BJ (cell line): Measurements from ENCODE around the gene MYO18A. TPM values are rescaled to one million over a fixed set of nuclear protein-coding genes. Genes with fewer than 3 reads are reported as not detected.
A peak's percentile ranks its signal among the peaks of the same experiment; 100 is the strongest.

Source experiments
- CTCF ChIA-PET: fragments of 350-600 bp; formaldehyde crosslinking; extraction: SDS; loops from one replicate; lab custom pipeline; 2021; ENCODE audit warnings: antibody characterized with exemption, inconsistent platforms; lab: Yijun Ruan, JAX
- POLR2A ChIA-PET: fragments of 300-600 bp; sonication (Branson Sonifier 250); formaldehyde crosslinking; extraction: SDS; loops from one replicate; lab custom pipeline; 2021; ENCODE audit warnings: antibody characterized with exemption; lab: Charles Lee
- DNase-seq: peaks from one replicate; pipeline ENCODE4 v3.0.0-alpha.2; 2011; ENCODE audit warnings: low read depth
- H3K27me3 ChIP-seq: 2 replicates; pipeline ENCODE4 v1.6.0; 2011; ENCODE audit warnings: low read length; ENCODE audit not compliant: control insufficient read depth, insufficient read depth
- H3K36me3 ChIP-seq: 2 replicates; pipeline ENCODE4 v1.5.1; 2011; ENCODE audit warnings: low read length; ENCODE audit not compliant: control insufficient read depth, insufficient read depth
- H3K4me3 ChIP-seq: 2 replicates; pipeline ENCODE4 v1.5.1; 2011; ENCODE audit warnings: low read depth, mild to moderate bottlenecking, control low read depth, low read length
- polyA plus RNA-seq: library from polyadenylated mRNA; depleted of rRNA; stranded (reverse); fragments of >200 nt; gene quantifications from 2 replicates; pipeline ENCODE4 v1.2.3, GENCODE V29; 2011
- TF ChIP-seq, protein P1 (sequence below): IDR thresholded peaks from 2 replicates; pipeline ENCODE4 v1.5.1; 2011; ENCODE audit warnings: low read depth, mild to moderate bottlenecking, control low read depth, inconsistent platforms, low read length, moderate library complexity; ENCODE audit not compliant: insufficient read depth

Gene MYO18A
- polyA plus RNA-seq, 1 experiment, result 12.0 TPM

DNA sequence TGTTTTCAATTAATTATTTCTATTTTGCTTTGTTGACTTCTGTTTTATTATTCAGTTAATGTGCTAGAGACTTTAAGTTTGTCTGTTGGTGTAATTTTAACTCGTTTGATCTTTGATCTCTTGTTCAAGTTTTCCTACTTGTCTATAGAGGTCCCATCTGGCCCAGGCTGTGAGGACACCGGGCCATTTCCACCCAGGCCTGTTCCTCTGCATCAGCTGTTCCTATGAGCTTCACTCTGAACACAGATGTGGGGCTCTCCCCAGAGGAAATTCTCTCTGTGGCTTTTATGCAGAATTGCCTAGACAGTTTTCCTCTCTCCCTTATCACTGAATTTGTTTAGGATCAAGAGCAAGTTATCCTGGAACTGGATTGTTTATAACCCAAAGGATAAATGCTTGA, 44.7 kb downstream of the MYO18A start:
- TF ChIP-seq, protein P1, sequence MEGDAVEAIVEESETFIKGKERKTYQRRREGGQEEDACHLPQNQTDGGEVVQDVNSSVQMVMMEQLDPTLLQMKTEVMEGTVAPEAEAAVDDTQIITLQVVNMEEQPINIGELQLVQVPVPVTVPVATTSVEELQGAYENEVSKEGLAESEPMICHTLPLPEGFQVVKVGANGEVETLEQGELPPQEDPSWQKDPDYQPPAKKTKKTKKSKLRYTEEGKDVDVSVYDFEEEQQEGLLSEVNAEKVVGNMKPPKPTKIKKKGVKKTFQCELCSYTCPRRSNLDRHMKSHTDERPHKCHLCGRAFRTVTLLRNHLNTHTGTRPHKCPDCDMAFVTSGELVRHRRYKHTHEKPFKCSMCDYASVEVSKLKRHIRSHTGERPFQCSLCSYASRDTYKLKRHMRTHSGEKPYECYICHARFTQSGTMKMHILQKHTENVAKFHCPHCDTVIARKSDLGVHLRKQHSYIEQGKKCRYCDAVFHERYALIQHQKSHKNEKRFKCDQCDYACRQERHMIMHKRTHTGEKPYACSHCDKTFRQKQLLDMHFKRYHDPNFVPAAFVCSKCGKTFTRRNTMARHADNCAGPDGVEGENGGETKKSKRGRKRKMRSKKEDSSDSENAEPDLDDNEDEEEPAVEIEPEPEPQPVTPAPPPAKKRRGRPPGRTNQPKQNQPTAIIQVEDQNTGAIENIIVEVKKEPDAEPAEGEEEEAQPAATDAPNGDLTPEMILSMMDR, result no peak
- no peak overlapping the region for H3K4me3 ChIP-seq
- no peak for DNase-seq
- ChIA-PET POLR2A (no interaction called here), CTCF (interaction anchor here (1.0 to 8.5 kb wide), 2 partner anchors 13 to 15 kb away, joined by 3 to 130 read pairs; no protein-coding TSS in a partner anchor)
- H3K27me3 ChIP-seq, result no peaks in the 10 kb centered on the region
- no peaks in the 10 kb centered on the region for H3K36me3 ChIP-seq

DNA sequence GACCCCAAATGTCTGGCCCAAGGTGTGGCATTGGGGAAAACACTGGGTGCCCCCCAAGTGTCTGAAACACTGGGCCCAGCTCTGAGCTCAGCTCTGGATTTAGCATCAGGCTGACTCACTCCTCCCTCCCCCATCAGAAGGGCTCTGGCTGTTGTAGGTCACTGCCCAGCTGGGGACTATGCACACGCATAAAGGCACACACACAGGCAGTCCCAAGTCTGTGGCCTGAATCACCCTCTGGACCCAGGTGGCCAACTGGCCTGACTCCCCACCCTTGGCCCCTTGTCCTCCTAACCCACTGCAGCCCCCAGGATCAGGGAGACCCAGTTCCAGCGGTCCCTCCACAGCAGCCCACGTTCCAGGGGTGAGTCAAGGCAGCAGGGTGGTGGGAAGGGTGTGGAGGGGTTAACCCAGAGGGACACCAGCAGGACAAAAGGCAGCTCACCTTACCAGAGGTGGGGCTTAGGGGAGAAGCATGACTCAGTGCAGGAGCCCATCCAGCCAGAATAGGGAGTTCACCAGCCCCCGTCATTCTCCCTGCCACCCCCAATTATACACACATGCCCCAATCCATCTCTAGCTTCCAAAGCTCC, 47.0 kb downstream of the MYO18A start:
- no peak for DNase-seq
- Histone ChIP-seq H3K27me3 (no peaks in the 10 kb centered on the region), H3K4me3 (no peak overlapping the region), H3K36me3 (peaks cover 2% of the 10 kb centered on the region; the same call in 1 of the 2 replicates)
- ChIA-PET POLR2A (no interaction called here), CTCF (interaction anchor here (0.8 to 8.5 kb wide), 6 partner anchors 12 to 167 kb away, joined by 3 to 130 read pairs (median 5); no protein-coding TSS in a partner anchor)
- TF ChIP-seq, protein P1, result no peak

DNA sequence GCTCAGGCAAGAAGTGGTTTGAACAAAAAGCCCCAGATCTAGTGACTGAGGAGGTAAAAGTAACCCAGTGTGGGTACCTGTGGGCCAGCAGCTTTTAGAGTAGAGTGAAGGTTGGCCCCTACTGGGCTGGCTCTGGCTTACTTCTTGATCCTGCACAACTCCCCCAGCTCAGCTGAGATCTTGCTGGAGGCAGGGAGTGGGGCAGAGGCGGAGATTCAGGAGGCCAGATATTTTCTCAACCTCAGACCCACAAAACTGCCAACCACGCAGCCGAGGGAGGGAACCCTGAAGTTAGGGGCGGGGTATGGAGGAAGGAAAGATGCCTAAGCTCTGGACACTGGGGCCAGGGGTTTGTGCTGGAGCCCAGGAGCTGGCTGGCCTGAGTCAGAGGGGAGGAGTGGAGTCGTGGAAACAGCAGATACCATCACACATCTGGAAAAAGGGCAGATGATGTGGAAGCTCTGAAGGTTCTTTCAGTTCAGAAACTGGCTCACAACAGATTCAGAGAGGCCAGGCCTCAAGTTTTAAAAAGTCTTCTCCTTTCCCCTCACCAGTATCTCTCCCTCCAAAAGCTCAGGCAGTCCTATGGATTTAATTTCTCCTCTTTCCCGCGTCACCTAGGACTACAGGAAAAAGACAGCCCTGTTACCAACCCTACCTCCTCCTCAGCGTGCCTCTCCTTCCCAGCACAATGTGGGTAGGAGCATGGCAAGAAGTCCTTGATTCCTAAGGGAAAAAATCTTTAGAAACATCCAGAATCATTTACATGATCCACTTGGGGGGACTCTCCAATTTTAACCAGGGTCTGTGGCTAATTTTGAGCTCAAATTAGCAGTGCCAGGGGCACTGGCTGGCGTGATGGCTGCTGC, 48.1 kb downstream of the MYO18A start:
- Histone ChIP-seq H3K4me3 (no peak overlapping the region), H3K27me3 (no peaks in the 10 kb centered on the region), H3K36me3 (peaks cover 6% of the 10 kb centered on the region)
- ChIA-PET CTCF (interaction anchor here (0.9 to 8.5 kb wide), 13 partner anchors 12 to 179 kb away, joined by 3 to 130 read pairs (median 4); no protein-coding TSS in a partner anchor), POLR2A (interaction anchor here (0.6 to 0.9 kb wide), 4 partner anchors 9 to 159 kb away, joined by 3 read pairs; no protein-coding TSS in a partner anchor)
- DNase-seq, result peak; percentile 78
- TF ChIP-seq, protein P1, result no peak

DNA sequence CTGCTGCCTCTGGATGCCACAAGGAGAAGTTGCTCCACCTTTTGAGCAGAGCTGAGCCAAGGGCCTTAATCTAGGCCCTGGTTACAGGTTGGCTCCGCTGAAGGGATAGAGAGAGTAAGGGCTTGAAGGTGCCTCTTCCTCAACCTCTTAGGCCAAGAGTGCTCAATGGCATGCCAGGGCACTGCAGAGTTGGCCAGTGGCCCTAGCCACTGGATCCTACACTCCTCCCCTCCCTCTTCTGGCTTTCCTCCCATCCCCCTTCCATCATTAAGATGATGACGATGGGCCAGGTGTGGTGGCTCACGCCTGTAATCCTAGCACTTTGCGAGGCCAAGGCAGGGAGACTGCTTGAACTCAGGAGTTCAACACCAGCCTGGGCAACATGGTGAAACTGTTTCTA, 50.5 kb downstream of the MYO18A start:
- Histone ChIP-seq H3K36me3 (peaks cover 7% of the 10 kb centered on the region), H3K4me3 (no peak overlapping the region), H3K27me3 (no peaks in the 10 kb centered on the region)
- TF ChIP-seq, protein P1, result no peak
- DNase-seq, result no peak
- CTCF ChIA-PET, result interaction anchor here (1.4 to 8.5 kb wide), 4 partner anchors 9 to 176 kb away, joined by 4 to 130 read pairs (median 8); no protein-coding TSS in a partner anchor
- POLR2A ChIA-PET, result no interaction called here

DNA sequence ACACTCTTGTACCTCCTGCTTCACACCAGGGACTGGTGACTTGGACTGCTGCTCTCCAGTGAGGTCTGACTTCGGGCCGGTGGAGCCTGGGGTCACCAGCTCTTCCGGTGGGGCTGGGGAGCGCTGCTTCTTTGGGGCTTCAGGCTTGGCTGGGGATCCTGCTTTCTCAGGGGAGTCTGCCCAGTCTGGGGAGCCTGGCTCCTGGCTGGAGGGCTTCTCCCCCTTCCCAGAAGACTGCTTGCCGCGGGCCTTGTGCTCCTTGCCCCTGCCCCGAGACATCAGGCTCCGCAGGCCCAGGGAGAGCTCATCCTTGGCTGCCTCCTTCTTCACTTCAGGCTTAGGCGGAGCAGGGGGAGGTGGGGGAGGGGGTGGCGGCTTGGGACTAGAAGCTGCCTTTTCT, 52.4 kb downstream of the MYO18A start:
- CTCF ChIA-PET, result interaction anchor here (0.5 to 8.5 kb wide), 7 partner anchors 8 to 481 kb away, joined by 3 to 130 read pairs (median 4); no protein-coding TSS in a partner anchor
- POLR2A ChIA-PET, result no interaction called here
- DNase-seq, result no peak

More for the DNA sequence above, 52.4 kb downstream of the MYO18A start:
- Histone ChIP-seq H3K36me3 (peaks cover 11% of the 10 kb centered on the region), H3K4me3 (no peak overlapping the region), H3K27me3 (no peaks in the 10 kb centered on the region)
- TF ChIP-seq, protein P1, result no peak
